HG02571 (cell line): Measurements from ENCODE around the gene KIF16B.
"Not testable (repeated sequence)": the region's sequence is repeated elsewhere in the genome, so short reads cannot be mapped to it uniquely, and the experiment has no call there.

Experiments
- ATAC-seq: cut with Tn5 transposase; IDR thresholded peaks from one replicate; pipeline ENCODE4 v1.9.1; 2021; ENCODE audit warnings: mild to moderate bottlenecking, moderate library complexity; ENCODE audit not compliant: unreplicated experiment

Gene KIF16B

DNA sequence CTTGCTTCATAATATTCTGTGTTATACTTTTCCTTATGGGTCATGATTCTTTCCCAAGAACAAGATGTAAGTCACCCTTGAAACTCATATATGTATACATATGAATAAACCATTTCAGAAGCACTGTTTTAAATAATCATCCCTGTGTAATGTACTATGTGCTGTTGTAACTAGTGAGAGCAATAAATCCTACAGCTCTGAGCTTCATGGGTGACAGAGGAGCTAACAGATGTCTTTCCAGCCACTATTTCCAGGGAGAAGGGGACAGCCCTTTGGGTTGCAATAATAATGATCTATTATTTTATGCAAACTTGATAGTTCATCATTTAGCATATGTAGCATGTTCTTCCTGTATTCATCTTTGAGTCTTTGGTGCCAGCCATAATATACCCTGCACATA, 342.8 kb downstream of the KIF16B start:
- ATAC-seq = no peak

DNA sequence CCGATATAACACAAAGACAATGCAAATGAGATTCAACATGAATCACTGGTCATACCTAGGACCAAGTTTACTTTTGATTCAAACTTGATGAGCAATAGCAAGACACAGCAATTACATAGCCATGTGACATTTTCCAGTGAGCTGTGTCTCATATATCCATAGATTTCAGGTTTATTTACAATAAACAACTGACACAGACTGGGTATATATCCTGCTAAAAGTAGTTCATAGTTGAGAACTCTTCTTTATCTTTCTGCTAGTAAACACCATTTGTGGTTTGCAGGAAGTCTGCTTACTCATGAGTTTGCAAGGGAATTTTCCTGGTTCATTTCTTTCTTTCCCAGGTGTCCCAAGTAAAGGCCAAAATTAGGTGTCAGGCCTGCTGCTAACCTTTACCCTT, 343.4 kb downstream of the KIF16B start:
- no peak for ATAC-seq

DNA sequence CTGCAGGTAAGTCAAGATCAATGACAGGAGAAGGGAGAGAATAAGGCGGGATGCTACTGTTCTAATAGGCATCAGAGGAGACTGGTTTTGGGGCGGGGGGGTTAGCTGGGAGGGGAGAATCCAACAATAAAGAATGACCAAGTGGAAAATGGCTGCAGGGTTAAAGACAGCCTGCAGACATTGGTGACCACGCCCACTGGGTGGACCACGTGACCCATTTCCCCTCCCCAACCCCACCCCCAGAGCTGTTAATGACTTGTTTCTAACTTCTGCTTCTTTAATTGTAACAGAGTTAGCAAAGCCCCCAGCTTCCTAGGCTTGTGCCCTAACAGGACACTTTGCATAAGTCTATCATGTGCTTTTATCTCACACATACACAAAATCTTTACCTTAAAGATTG, 344.5 kb downstream of the KIF16B start:
- no peak for ATAC-seq

DNA sequence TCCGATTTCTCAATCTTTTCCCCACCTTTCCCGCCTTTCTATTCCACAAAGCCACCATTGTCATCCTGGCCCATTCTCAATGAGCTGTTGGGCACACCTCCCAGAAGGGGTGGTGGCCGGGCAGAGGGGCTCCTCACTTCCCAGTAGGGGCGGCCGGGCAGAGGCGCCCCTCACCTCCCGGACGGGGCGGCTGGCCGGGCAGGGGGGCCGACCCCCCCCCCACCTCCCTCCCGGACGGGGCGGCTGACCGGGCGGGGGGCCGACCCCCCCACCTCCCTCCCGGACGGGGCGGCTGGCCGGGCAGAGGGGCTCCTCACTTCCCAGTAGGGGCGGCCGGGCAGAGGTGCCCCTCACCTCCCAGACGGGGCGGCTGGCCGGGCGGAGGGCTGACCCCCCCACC, 346.3 kb downstream of the KIF16B start:
- ATAC-seq = not testable (repeated sequence)

DNA sequence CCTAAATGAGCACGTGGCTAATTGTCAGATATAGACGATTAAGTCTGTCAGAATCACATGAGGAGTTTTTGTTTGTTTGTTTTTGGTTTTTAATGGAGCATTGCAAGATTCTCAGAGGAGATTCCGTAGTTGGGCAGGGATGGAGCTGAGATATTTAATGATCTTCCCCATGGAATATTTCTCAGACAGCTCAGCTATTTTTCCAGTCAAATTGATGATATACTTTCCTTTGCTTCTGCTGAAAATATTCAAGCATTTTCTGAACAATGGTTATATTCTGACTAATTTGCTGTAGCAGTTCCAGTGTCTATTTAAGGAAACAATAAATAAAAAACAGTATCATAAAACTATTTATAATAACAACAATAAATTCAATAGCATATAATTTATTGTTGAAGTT, 348.4 kb downstream of the KIF16B start:
- no peak for ATAC-seq

DNA sequence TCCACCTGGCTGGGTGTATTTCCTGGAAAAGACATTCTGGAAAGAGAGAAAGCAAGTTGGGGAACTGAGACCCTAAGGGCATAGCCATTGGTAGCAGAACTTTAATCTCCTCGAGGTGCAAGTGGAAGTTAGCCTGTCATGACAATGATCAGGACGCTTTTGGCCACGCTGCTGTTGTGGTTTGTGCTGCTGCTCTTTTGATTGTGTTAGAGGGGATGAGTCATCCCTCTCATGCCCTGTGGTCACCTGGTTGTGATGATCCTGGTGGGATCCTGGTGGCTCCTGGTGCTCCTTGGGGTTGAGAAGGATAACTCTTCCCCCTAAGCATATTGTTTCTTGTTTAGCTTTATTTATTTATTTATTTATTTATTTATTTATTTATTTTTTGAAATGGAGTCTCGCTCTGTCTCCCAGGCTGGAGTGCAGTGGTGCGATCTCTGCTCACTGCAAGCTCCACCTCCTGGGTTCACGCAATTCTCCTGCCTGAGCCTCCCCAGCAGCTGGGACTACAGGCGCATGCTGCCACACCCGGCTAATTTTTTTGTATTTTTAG, 350.3 kb downstream of the KIF16B start:
- ATAC-seq = no peak
